ENCODE data around the gene CMTM3. TPM values are rescaled to one million over a fixed set of nuclear protein-coding genes. Genes with fewer than 3 reads are reported as not detected.
"Not testable (repeated sequence)": the region's sequence is repeated elsewhere in the genome, so short reads cannot be mapped to it uniquely, and the experiment has no call there.

CMTM3 gene
- 61.1 TPM for polyA plus RNA-seq (ENCODE audit: insufficient read length)
- long read RNA-seq, donor 1, transcript CMTM3-214 (5 exons, 1,934 nt) = major isoform, 26 of 35 reads
- long read RNA-seq, donor 1, partial matches to known transcripts = 0 of 35 reads
- long read RNA-seq, donor 1, other reads (novel, unspliced or antisense) = 5 of 35 reads
- long read RNA-seq, donor 2, transcript CMTM3-214 (5 exons, 1,934 nt) = major isoform, 30 of 32 reads
- long read RNA-seq, donor 2, partial matches to known transcripts = 0 of 32 reads
- long read RNA-seq, donor 2, other reads (novel, unspliced or antisense) = 0 of 32 reads
- long read RNA-seq, donor 3, transcript CMTM3-214 (5 exons, 1,934 nt) = major isoform, 26 of 41 reads
- long read RNA-seq, donor 3, partial matches to known transcripts = 13 of 41 reads
- long read RNA-seq, donor 3, other reads (novel, unspliced or antisense) = 0 of 41 reads
- long read RNA-seq, donor 4, partial matches to known transcripts = 0 of 1 reads
- long read RNA-seq, donor 4, other reads (novel, unspliced or antisense) = 0 of 1 reads
- long read RNA-seq, donor 5, transcript CMTM3-214 (5 exons, 1,934 nt) = major isoform, 36 of 51 reads
- long read RNA-seq, donor 5, partial matches to known transcripts = 6 of 51 reads
- long read RNA-seq, donor 5, other reads (novel, unspliced or antisense) = 0 of 51 reads
- long read RNA-seq, donor 6, transcript CMTM3-214 (5 exons, 1,934 nt) = major isoform, 29 of 32 reads
- long read RNA-seq, donor 6, partial matches to known transcripts = 0 of 32 reads
- long read RNA-seq, donor 6, other reads (novel, unspliced or antisense) = 0 of 32 reads
- long read RNA-seq, donor 7, transcript CMTM3-214 (5 exons, 1,934 nt) = major isoform, 38 of 39 reads
- long read RNA-seq, donor 7, partial matches to known transcripts = 0 of 39 reads
- long read RNA-seq, donor 7, other reads (novel, unspliced or antisense) = 0 of 39 reads
- long read RNA-seq, donor 8, transcript CMTM3-214 (5 exons, 1,934 nt) = major isoform, 5 of 11 reads
- long read RNA-seq, donor 8, partial matches to known transcripts = 5 of 11 reads
- long read RNA-seq, donor 8, other reads (novel, unspliced or antisense) = 0 of 11 reads

GRCh38 chr16:66604376-66605176 lies at the start of gene CMTM3:
Gene CMTM3 (plus strand): TSS chr16:66604704. CDS start chr16:66604806, 102 bp downstream.
- peak; percentile 67 for DNase-seq

GRCh38 chr16:66560107-66560506 lies 44.4 kb upstream of the CMTM3 start:
- no peak for DNase-seq

- DNase-seq = no peak
Measured at GRCh38 chr16:66561381-66562080, 43.0 kb upstream of the CMTM3 start.

- DNase-seq = no peak
Measured at GRCh38 chr16:66562409-66562808, 42.1 kb upstream of the CMTM3 start.

GRCh38 chr16:66562986-66563385 lies 41.5 kb upstream of the CMTM3 start:
- no peak for DNase-seq

GRCh38 chr16:66563574-66564334 lies 40.8 kb upstream of the CMTM3 start:
- DNase-seq = no peak

- no peak for DNase-seq
Measured at GRCh38 chr16:66566051-66566901, 38.2 kb upstream of the CMTM3 start, which contains the start of gene CMTM1. Gene CMTM1 (plus strand): TSS chr16:66566439. CDS start chr16:66566514, 75 bp downstream.

GRCh38 chr16:66567270-66567669 lies 37.2 kb upstream of the CMTM3 start:
- not testable (repeated sequence) for DNase-seq

GRCh38 chr16:66568355-66568754 lies 36.1 kb upstream of the CMTM3 start:
- no peak for DNase-seq

GRCh38 chr16:66569131-66569530 lies 35.4 kb upstream of the CMTM3 start:
- no peak for DNase-seq

- DNase-seq = no peak
Measured at GRCh38 chr16:66569827-66570405, 34.6 kb upstream of the CMTM3 start.

GRCh38 chr16:66572356-66572755 lies 32.1 kb upstream of the CMTM3 start:
- no peak for DNase-seq

GRCh38 chr16:66574081-66574480 lies 30.4 kb upstream of the CMTM3 start:
- DNase-seq = no peak

GRCh38 chr16:66574531-66574930 lies 30.0 kb upstream of the CMTM3 start:
- no peak for DNase-seq

GRCh38 chr16:66575060-66575459 lies 29.4 kb upstream of the CMTM3 start:
- no peak for DNase-seq

- no peak for DNase-seq
Measured at GRCh38 chr16:66576296-66576695, 28.2 kb upstream of the CMTM3 start.

GRCh38 chr16:66578651-66579531 lies 25.6 kb upstream of the CMTM3 start, which contains the start of gene CMTM2:
Gene CMTM2 (plus strand): TSS chr16:66579463. CDS start chr16:66579608, 145 bp downstream.
- DNase-seq = peak; percentile 30

Measured in left kidney (tissue), 8 donors.